SK-N-MC (cell line): ENCODE data around the gene GNLY.

Experiments used
- DNase-seq: peaks from one replicate; pipeline ENCODE4 v3.0.0-alpha.2; 2011; ENCODE audit warnings: low read depth, low spot score
- H3K27ac ChIP-seq: fragments of 200-600 bp; sonication (generic); 2 replicates; pipeline ENCODE4 v1.5.1; 2016; ENCODE audit warnings: mixed run types
- H3K36me3 ChIP-seq: fragments of 200-600 bp; sonication (generic); 2 replicates; pipeline ENCODE4 v1.6.1; 2017; ENCODE audit warnings: antibody characterized with exemption, low read length, mixed read lengths; ENCODE audit not compliant: insufficient read depth
- H3K4me3 ChIP-seq: fragments of 200-600 bp; sonication (generic); 2 replicates; pipeline ENCODE4 v1.5.1; 2016
- H3K9ac ChIP-seq: fragments of 200-600 bp; sonication (generic); 2 replicates; pipeline ENCODE4 v1.8.0; 2017; ENCODE audit warnings: mixed run types, mixed read lengths; ENCODE audit not compliant: insufficient read length
- H3K9me3 ChIP-seq: fragments of 200-600 bp; sonication (generic); 2 replicates; pipeline ENCODE4 v1.6.1; 2017; ENCODE audit warnings: low read depth, mild to moderate bottlenecking, antibody characterized with exemption, low read length, moderate library complexity, mixed read lengths
- EZH2 ChIP-seq: fragments of 200-600 bp; sonication (generic); IDR thresholded peaks from one replicate; pipeline ENCODE4 v1.6.1; 2017; ENCODE audit warnings: antibody characterized with exemption
- FOXP2 ChIP-seq: optimal IDR thresholded peaks from 2 replicates; pipeline ENCODE3; 2011; ENCODE audit warnings: mild to moderate bottlenecking, moderate library complexity; ENCODE audit not compliant: insufficient read depth; ENCODE audit errors: extremely low read length, control extremely low read depth
- POLR2AphosphoS5 ChIP-seq: IDR thresholded peaks from 2 replicates; pipeline ENCODE4 v1.6.1; 2012; ENCODE audit warnings: mild to moderate bottlenecking, low read depth, low read length, borderline replicate concordance

GNLY gene

DNA sequence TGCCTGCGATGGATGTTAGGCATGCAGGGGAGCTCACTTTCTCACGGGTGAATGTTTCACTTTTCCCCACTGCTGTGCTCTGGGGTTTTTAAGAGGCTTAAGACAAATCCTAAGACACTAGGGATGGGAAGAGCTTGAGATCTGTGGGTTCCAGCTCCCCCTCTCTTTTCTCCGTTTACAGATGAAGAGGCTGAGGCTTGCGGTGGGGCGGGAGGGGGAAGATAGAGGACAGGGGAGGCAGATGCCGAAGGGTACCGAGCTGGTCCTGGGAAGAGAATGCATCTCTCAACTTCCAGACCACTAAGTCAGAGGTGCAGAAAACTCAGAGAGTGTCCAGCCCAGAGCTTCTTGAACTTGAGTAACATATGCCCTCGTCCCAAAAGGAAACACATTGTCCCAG is 51.5 kb downstream of the GNLY start:
- Histone ChIP-seq H3K27ac (peak overlapping the region; percentile 97), H3K9ac (peak overlapping the region; percentile 49), H3K36me3 (no peaks in the 10 kb centered on the region; the same call in 1 of the 2 replicates), H3K4me3 (peak overlapping the region; percentile 65), H3K9me3 (no peaks in the 10 kb centered on the region)
- no peak for TF ChIP-seq POLR2AphosphoS5
- no peak for TF ChIP-seq EZH2
- no peak for TF ChIP-seq FOXP2
- no peak for DNase-seq

GRCh38 chr2:85746321-85747004 is 52.3 kb downstream of the GNLY start:
- Histone ChIP-seq H3K9ac (no peak overlapping the region), H3K9me3 (no peaks in the 10 kb centered on the region), H3K27ac (0 out of 2 replicates have a peak overlapping the region, but pooled peaks have one; percentile 97), H3K36me3 (no peaks in the 10 kb centered on the region), H3K4me3 (no peak overlapping the region)
- TF ChIP-seq FOXP2 (no peak), EZH2 (no peak), POLR2AphosphoS5 (no peak)
- no peak for DNase-seq

- TF ChIP-seq EZH2 = no peak
- no peak for TF ChIP-seq FOXP2
- TF ChIP-seq POLR2AphosphoS5 = no peak
- Histone ChIP-seq H3K27ac (no peak overlapping the region), H3K4me3 (no peak overlapping the region), H3K36me3 (no peaks in the 10 kb centered on the region), H3K9me3 (no peaks in the 10 kb centered on the region), H3K9ac (no peak overlapping the region)
- DNase-seq = no peak
Measured at GRCh38 chr2:85747441-85747840, 53.3 kb downstream of the GNLY start.

DNA sequence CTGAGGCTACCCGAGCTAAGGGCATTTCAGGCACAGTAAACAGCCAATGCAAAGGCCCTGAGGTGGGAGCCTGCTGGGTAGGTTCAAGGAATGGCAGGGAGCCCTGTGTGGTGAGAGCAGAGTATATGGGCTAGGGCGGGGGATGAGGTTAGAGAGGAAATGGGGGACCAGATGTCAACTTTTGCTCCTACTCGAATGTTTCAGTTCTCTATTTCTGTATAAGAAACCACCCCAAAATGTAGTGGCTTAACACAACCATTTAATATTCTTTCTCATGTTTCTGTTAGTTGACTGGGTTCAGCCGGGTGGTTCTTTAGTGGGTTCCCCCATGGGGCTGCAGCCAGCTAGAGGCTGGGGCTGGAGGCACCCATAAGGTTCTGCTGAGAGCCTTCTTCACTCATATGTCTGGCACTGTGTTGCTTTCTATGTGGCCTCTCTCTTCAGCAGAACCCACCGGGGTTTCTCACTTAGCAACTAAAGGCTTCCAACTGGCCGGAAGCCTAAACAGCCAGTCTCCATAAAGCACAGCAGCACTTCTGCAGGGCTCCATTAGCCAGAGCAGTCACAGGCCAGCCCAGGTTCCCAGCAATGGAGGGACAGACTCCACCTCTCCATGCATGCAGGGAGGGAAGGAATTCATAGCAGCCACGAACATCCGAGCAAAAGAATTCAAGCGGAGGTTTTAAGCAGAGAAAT is 54.0 kb downstream of the GNLY start:
- no peak for TF ChIP-seq EZH2
- no peak for TF ChIP-seq FOXP2
- no peak for TF ChIP-seq POLR2AphosphoS5
- DNase-seq = no peak
- Histone ChIP-seq H3K9ac (no peak overlapping the region), H3K4me3 (no peak overlapping the region), H3K27ac (no peak overlapping the region), H3K9me3 (no peaks in the 10 kb centered on the region), H3K36me3 (no peaks in the 10 kb centered on the region)
